Activated CD4-positive, alpha-beta T cell treated with anti-CD3 and anti-CD28 coated beads, Interleukin-2, amount 50 U/mL, for 16 hours (primary cell): ENCODE data around the gene MRPL11.

Source experiments
- DNase-seq: peaks from one replicate; pipeline ENCODE4 v3.0.0-alpha.2; 2020

Gene MRPL11

DNA sequence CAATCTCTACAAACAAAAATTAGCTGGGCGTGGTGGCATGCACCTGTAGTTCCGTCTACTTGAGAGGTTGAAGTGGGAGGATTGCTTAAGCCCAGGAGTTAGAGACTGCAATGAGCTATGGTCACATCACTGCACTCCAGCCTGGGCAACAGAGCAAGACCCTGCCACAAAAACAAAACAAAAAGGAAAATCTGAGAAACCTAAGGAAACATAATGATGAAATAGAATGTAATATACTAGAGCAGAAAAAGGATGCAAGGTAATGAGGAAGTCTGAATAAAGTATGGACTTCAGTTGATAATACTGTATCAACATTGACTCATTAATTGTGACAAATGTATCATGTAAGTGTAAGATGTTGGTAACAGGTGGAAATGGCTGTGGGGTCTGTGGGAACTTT, 9.7 kb downstream of the MRPL11 start:
- DNase-seq = no peak

DNA sequence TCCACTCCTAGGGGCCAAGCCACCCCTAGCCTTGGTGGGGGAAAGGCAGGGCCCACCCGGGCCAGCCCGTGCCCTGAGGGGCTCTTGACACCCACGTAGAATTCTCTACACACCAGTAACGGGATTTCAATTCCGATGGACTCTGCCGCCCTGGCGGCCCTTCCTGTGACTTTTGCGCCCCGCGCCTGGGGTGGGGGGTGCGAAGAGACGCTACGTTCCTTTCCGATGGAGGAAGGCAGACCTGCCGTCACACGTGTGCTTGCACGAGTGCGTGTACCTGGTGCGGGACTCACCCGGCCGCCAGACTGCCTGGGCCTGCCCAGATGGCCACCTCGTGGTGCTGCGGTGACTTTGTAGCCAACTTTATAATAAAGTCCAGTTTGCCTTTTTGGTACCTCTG, 12.3 kb downstream of the MRPL11 start:
- no peak for DNase-seq

DNA sequence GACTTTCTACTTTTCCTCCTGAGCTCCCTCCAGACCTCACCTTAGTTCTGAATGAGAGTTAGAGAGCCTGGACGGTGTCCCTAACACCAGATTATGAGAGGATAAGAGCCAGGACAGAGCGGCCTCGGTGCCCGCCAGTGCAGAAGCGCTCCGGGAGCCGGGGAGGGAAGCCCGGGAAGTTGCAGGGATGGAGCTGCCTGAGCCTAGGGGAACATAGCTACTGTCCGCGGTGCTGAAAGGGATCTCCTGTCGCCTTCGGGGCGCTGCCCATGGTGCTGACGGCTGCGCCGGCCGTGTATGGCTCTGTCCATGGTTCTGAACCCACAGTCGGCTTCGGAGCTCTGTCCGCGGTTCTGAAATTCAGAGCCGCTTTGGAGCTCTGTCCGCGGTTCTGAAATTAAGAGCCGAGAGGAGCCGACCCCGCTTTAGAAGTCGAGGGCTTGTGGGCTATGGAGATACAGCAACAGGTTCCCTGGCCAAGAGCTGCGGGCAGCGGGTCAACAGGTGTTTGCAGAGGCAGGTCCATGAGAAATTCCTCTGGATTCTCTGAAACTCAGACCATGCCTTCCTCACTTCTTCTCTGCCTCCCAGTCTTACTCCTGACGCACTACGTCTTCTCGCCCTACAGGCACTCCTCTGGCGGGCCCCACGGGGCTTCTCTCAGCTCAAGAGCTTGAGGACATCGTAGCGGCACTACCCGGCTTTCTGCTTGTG, 17.0 kb downstream of the MRPL11 start:
- DNase-seq = peak; percentile 82

DNA sequence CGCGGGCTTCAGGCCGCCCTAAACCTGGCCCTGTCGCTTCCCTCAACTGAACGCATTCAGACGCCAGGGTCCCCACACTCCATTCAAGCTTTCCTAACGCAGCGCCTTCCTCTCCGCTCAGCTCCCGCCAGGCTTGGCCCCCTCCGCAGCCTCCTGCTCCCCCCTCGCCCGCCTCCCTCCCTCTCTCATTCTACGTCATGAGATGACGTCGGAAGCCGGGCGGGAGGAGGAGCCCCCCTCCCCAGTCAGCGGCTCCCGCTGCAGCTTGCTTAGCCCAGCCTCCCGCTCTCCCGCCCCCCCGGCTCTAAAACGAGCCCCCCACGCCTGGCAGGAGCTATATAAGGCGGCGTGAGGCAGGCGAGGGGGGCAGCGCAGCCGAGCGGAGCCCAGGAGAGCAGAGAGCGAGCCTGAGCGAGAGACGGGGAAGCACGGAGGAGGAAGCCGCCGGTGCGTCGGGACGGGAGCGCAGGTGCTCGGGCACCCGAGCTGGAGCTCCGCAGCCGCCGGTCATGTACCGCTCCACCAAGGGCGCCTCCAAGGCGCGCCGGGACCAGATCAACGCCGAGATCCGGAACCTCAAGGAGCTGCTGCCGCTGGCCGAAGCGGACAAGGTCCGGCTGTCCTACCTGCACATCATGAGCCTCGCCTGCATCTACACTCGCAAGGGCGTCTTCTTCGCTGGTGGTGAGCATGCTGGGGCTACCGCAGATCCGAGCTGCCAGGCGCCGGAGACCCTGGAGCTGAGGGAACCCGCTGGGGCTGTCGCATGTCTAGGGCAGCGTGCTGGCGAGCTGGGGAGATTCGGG, 17.8 kb downstream of the MRPL11 start, which contains the start of gene NPAS4:
TSS of gene NPAS4 (plus strand) at position 365 of the 806 bp plus-strand sequence. CDS start at position 510, 145 bp downstream.
- DNase-seq = no peak

DNA sequence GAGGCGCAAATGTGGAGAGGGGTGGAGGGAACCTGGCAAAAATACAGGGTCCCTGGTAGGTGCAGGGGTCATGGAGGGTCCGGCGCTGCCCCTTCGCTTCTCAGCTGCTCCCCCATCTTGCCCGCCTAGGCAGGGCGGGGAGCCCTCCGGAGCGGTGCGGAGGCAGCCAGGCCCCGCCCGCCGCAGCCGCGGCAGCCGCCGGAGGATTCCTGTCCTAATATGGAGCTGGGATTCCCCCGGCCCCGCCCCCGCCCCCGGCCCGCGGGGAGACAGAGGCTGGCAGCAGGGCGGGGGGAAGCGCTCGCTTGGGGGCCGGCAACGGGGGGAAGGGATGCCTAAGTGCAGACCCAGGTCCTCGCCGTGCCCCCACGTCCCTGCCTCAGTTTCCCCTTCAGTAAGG, 18.8 kb downstream of the MRPL11 start:
- no peak for DNase-seq

DNA sequence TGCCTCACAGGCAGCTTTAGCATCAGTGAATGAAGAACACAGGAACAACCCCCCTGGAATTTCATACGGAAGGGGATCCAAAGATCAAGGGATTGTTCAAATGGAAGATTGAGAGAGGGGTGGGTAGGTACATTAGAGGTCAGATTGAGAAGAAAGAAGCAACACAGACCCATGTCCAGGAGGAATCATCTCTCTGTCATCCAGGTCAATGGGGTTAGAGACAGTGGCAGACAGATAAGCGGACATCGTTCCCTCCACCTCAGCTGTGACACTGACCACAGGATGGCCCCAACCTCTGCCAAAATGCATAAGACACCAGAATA, 19.7 kb downstream of the MRPL11 start:
- no peak for DNase-seq

DNA sequence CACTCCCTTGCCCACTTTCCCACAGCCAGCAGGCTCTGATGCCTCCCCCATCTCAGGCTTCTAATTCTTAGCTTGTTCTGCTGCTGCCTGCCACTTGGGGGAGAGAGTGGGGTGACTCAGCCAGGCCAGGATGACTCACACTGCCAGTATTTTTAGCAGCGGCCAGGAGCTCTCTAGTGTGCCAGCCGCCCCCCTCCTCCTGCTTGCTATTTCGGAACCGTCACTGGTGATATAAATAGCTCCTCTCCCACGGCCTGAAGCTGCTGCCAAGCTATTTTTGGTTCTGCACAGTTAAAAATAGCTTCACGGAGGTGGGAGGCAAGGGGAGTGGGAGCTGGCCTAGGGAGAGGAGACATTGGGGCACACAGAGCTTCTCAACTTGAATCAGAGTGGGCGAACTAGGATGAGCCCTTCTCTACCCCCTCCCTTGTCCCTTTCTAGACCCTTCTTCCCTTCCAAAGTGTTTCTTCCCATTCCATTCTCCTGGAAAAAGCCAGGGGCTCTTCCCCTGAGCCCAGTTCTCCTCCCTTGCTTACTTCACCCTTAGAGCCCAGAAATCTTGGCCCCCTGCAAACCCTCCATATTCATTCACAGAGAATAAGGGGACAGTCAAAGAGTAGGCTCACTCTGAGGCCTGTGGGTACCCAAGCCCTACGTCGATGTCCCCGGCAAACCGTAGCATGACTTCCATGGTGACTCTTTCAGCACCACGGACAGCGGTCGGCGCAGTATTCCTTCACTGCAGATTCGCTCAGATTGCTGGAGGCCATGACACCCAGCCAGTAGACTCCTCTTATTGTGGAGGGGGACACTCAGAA, 20.3 kb downstream of the MRPL11 start:
- DNase-seq = peak; percentile 68

DNA sequence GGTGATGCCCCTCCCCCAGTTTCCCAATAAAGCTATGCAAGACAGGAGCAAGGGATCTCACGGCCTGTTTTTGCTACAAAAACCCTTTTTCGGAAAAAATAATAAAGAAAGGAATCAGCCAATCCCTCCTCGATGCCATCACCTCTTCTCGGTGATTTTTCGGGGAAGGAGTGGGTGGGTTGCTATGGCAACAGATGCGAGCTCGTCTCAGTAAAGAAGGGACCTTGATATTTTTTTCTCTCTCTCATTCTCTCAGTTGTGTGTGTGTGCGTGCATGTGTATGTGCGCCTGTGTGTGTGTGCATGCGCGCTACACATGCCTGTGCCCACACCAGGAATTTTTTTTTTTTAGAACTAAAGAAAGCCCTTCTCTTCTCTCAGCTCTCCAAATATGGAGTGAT, 21.6 kb downstream of the MRPL11 start:
- no peak for DNase-seq

DNA sequence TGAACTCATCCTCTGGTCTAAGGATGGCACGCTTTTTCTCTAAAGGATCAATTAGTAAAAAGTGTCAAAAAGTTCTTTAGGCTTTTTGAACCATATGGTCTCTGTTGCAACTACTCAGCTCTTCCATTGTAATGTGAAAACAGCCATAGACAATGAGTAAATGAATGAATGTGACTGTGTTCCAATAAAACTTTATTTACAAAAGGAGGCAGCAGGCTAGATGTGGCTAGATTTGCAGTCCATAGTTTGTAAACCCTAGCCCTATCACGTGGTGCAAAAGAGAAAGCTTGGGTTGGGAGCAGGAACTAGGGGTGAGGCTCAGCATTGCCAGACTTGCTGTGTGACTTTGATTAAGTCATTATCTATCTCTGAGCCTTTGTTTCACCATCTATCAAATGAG, 23.2 kb downstream of the MRPL11 start:
- no peak for DNase-seq

DNA sequence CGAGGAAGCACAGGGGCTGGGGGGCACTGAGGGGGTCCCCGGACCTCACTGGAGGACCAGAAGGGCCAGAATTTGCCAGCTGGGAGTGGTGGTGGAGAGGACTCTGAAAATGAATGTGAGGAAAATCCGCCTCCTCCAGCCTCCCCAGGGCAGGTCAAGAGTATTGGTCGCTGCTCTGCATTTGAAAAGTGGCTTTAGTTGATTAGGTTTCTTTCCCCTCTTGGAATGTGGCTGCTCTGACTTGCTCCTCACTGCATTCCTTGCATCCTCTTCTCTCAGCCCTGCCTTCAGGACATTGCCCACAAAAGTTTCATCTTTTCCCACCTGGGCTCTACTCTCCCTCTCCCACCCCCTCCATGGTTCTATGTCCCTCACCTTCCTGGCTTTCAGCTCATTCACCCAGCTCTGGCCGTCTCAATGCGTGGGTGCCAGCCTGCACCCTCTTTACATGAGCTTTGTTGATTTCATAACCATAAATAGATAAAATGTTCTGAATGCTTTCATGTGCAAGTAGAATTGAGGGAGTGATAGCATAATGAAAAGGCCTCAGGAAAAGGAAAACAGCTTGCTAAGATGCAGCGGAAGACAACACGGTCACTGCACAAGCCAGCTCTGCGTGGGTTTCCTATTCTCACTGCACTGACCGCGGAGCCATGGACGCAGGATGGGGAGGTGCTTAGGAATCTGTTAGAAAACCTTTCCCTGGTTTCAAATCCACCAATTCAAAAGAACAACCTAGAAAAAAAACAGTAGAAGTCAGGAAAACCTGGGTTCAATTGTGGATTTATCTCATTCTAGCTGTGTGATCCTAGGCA, 24.3 kb downstream of the MRPL11 start:
- DNase-seq = no peak

DNA sequence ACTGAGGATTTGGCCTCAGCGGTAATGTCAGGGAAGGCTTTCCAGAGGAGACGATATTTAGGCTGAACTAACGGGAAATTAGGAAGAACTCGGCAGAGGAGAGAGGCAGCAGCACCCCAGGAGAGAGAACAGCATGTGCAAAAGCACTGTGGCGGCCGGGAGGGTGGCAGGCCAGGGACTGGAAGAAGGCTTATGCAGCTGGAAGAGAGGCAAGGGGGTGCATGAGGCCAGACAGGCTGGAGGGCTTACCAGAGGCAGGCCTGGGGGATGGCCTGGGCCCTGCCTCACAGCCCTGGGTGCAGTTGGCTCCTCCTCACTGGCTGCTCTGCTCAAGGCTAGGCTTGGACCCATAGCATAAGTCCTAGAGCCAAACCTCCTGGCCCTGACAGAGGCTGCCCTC, 25.5 kb downstream of the MRPL11 start:
- no peak for DNase-seq

DNA sequence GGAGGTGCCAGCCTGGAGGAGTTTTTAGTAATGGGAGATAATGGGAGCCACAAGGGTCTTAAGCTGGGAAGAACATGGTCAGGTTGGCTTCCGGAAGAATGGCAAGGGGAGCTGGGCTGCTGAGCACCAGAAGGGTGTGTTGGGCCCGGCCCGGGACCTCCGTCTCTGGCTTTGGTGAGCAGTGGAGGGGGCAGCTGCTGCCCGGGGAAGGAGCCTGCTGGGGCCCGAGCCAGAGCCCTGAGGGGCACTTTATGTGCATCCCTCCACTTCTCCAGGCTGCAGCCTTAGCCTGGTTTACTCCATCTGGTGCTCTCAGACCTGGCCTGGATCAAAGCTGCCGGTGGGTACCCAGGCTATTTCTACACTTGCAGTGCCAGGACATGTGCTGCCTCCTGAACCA, 26.5 kb downstream of the MRPL11 start:
- DNase-seq = no peak

DNA sequence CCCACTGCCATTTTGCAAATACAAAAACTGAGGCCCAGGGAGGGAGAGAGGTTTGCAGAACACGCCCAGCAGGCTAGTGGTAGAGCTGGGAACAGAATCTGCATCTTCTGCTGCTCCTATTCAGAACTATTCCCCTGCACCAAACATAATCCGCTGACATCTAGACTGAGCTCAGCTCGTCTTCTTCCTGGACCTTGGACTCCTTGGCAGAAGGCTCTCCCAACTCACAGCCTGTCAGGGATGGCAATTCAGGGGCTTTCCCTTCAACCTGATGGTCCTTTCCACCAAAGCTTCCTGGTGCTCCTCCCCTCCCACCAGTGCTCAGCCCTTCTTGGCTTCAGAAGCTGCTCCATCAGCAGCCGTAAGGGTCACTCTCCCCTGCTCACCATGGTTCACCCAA, 27.3 kb downstream of the MRPL11 start:
- no peak for DNase-seq

DNA sequence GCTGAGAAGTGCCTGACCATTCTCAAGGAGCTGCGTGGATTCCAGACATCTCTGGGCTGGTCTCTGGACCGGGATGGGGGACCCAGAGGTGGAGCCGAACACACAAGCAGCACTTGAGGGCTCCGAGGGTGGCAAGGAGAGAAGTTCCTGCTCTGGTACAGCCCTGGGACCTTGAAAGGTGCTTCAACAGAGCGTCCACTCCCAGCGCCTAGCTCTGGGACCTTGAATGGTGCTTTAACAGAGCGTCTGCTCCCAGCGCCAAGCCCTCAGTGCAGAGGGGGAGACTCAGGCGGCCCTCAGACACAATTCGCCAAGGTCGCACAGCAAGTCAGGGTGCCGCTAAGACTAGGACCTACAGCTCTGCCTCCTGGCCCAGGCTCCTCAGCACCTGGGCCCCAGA, 28.5 kb downstream of the MRPL11 start:
- no peak for DNase-seq

DNA sequence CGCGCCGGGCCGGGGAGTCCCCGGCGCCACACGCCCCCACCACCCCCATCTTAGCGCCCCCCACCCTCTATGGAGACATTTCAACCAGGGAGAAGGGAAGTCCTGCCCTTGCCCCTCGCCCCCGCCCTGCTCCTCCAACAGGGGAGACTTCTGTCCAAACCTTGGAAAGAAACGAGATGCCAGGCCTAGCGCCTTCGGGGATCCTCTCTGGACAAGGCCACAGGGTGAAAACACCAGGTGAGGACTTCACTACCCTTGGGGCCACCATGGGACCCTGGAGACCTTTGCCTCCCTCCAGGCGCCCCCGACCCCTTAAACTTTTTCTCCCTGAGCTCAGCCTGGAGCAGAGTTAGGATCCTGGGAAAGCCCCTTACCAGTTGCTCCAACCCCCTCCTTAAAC, 29.4 kb downstream of the MRPL11 start:
- DNase-seq = no peak

DNA sequence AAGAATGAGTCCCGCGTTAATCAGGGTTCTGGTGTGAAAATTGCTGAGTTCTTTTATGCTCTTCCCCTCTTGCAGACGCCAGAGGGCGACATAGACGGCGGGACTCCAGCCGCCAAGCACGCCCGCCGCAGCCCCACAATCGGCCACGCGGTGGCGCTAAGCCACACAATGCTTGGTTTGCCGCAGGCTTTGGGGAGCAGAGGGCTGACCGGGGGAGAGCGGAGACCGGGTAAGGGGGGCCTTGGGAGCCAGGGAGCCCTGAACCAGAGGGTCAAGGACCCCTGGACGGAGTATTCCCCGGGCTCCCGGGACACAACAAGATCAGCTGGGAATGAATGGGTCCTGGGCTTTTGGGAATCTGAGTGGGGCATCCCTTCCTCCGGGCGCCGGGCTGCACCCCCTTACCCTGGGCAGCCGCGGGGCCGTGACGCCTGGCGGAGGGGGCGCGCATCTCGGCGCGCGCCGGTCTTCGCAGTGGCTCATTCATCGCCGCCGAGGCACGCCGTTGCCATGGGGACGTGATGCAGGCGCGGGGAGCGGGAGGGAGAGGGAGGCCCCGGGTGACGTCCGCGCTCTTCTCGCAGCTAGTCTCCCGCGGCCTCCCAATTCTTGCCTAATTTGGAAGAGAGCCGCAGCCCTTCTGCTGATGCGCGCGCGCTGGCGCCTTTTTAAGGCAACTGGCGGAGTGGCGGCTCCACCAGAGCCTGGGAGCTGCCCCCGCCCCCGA, 30.0 kb downstream of the MRPL11 start:
- DNase-seq = peak; percentile 90

DNA sequence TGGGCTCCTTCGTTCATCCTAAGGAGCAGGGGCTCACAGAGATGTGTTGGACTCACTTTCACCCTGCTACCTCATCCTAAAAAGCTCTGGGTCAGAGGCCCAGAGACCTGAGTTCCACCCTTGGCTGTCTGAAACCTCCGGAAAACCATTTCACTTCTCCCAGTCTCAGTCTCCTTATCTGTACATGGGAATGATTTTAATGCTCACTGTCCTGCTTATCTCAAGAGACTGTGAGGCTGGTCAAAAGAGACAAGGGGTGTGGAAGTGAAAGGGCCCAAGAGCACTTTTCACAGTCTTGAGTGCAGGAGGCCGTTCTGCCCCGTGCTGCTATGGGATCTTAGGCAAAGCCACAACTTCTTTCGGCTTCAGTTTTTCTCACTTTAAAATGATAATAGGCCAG, 31.0 kb downstream of the MRPL11 start:
- no peak for DNase-seq

DNA sequence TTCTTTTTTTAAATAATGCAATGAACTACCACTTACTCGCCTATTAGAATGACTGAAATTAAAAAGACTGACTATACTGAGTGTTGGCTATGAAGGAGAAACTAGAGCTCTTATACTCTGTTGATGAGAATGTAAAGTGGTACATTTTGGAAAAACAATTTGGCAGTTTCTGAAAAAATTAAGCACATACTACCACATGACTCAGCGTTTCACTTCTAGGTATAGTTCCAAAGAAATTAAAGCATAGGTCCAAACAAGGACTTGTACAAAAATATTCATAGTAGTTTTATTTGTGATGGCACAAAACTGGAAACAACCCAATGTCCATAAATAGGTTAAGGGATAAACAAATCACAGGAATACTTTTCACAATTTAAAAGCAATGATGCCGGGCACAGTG, 44.7 kb downstream of the MRPL11 start:
- no peak for DNase-seq

DNA sequence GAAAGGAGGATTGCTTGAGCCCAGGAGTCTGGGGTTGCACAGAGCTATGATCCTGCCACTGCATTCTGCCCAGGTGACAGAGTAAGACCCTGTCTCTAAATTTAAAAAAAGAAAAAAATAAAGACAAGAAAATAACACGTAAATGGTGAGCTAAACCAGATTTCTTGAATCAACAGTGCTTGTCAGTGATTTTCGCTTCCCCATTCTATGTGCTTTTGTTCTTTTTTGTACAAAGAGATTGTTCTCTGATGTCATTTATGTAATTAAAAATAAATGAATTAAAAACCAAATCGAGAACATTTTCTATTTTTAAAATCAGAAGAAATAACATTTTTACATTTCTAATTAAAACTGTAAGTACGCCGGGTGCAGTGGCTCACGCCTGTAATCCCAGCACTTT, 47.3 kb downstream of the MRPL11 start:
- no peak for DNase-seq

DNA sequence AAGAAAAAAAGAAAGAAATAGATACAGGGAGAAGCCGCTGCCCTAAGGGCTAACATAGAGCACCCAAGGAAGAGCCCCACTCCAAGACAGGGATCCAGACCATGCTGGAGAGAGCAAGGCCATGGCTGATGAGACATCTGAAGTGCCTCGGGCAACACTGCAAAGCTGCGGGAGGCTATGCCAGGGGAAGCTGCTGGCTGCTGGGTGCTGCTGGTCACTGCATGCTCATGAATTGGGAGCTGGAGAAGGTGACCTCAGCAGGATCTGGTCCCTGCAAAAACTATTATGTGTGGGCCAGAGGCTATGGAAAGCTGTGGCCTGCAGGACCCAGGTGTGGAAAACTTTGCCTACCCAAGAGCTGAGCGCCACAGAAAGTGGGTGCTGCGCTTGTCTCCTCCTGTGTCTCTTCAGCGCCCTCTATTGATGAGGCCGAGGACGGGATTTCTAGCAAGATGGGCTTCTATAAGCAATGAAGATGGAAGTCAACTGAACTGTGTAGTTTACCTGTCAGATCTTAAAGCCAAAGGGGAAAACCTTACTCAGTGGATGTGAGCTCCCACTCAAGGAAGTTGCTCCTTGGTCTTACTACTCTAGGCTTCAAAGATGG, 49.8 kb downstream of the MRPL11 start:
- DNase-seq = peak; percentile 75

DNA sequence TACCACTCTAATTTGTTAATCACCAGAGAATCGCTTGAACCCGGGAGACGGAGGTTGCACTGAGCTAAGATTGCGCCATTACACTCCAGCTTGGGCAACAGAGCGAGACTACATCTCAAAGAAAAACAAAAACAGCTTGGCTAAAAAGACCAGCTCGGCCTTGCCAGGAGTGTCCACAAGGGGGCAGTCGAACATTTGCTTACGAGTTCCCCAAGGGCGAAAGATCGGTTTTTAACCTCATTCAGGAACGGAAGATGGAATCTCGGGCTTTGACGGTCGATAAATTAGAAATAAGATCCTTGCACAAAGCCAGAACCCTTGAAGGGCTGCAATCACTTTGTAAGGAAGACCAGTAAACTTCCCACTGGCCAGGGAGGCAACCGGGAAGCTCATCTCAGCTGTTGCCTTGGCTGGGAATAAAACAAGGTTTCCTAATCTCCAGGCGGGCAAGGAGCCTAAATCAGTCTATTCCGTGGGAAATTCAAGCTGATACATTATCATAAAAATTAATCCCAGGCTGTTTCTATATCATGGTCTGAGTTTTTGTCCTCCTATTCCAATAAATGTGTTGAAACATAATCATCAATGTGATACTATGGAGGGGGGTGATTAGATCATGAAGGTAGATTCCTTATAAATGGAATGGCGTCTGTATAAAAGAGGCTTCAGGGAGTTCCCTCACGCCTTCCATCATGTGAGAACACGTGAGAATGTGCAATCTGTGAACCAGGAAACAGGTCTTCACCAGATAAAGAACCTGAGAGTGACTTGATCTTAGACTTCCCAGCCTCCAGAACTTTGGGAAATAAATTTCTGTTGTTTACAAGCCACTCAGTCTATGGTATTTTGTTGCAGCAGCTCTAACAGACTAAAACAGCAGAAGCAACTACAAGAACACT, 52.2 kb downstream of the MRPL11 start:
- peak; percentile 80 for DNase-seq
